HFFc6 (cell line): ENCODE data around the gene TCHP. TPM values are rescaled to one million over a fixed set of nuclear protein-coding genes. Genes with fewer than 3 reads are reported as not detected.

Experiments
- DNase-seq: peaks from one replicate; pipeline ENCODE4 v3.0.0-alpha.2; 2018
- H3K27ac Mint-ChIP-seq: 2 replicates; pipeline ENCODE4 v1.8.0; 2020; ENCODE audit warnings: mild to moderate bottlenecking, mixed read lengths
- H3K27me3 Mint-ChIP-seq: 2 replicates; pipeline ENCODE4 v1.8.0; 2021; ENCODE audit warnings: mild to moderate bottlenecking, moderate library complexity, mixed read lengths; ENCODE audit not compliant: insufficient read depth
- H3K36me3 Mint-ChIP-seq: 2 replicates; pipeline ENCODE4 v1.8.0; 2021; ENCODE audit warnings: low read depth, mixed read lengths
- H3K4me1 Mint-ChIP-seq: 2 replicates; pipeline ENCODE4 v1.8.0; 2020; ENCODE audit warnings: low read depth, mixed read lengths
- H3K4me3 Mint-ChIP-seq: 2 replicates; pipeline ENCODE4 v1.8.0; 2020; ENCODE audit warnings: mild to moderate bottlenecking, moderate library complexity, mixed read lengths
- H3K9me3 Mint-ChIP-seq: 2 replicates; pipeline ENCODE4 v1.8.0; 2020; ENCODE audit warnings: mild to moderate bottlenecking, mixed read lengths
- CTCF ChIP-seq: fragments of 200-600 bp; sonication (generic); IDR thresholded peaks from 2 replicates; pipeline ENCODE4 v1.5.0; 2021; ENCODE audit warnings: antibody characterized with exemption, mild to moderate bottlenecking
- total RNA-seq, 6 experiments: library from RNA; stranded (reverse); fragmentation: NEBNext Ultra II Directional; extraction: Animal tissue kit (Norgen Biotek cat#: 25700); gene quantifications; 2 replicates in 1 of 6; 3 replicates in 5 of 6; pipeline ENCODE4 v1.2.3, GENCODE V29; 2021

TCHP gene
- total RNA-seq, 6 experiments from 2014 or later: 15.0 to 21.0 (median 18.2) TPM

GRCh38 chr12:109937371-109937770, 37.3 kb downstream of the TCHP start:
- Mint-ChIP-seq H3K4me3 (no peak overlapping the region), H3K36me3 (peaks cover 55% of the 10 kb centered on the region), H3K4me1 (no peaks in the 10 kb centered on the region), H3K9me3 (no peaks in the 10 kb centered on the region), H3K27me3 (peaks cover 4% of the 10 kb centered on the region), H3K27ac (no peak overlapping the region)
- no peak for TF ChIP-seq CTCF
- DNase-seq: no peak

- TF ChIP-seq CTCF: no peak
- Mint-ChIP-seq H3K4me3 (no peak overlapping the region), H3K9me3 (no peaks in the 10 kb centered on the region), H3K27ac (no peak overlapping the region), H3K4me1 (no peaks in the 10 kb centered on the region), H3K36me3 (peaks cover 52% of the 10 kb centered on the region), H3K27me3 (peaks cover 2% of the 10 kb centered on the region; the same call in 1 of the 2 replicates)
- no peak for DNase-seq
Measured at GRCh38 chr12:109938947-109939346, 38.9 kb downstream of the TCHP start.

GRCh38 chr12:109939504-109939903, 39.4 kb downstream of the TCHP start:
- Mint-ChIP-seq H3K4me3 (no peak overlapping the region), H3K27ac (no peak overlapping the region), H3K4me1 (peaks cover 5% of the 10 kb centered on the region), H3K9me3 (no peaks in the 10 kb centered on the region), H3K27me3 (peaks cover 2% of the 10 kb centered on the region; the same call in 1 of the 2 replicates), H3K36me3 (peaks cover 52% of the 10 kb centered on the region)
- TF ChIP-seq CTCF: no peak
- no peak for DNase-seq

GRCh38 chr12:109940339-109940923, 40.4 kb downstream of the TCHP start:
- no peak for TF ChIP-seq CTCF
- Mint-ChIP-seq H3K27me3 (peaks cover 2% of the 10 kb centered on the region; the same call in 1 of the 2 replicates), H3K4me3 (no peak overlapping the region), H3K9me3 (no peaks in the 10 kb centered on the region), H3K36me3 (peaks cover 48% of the 10 kb centered on the region), H3K4me1 (peaks cover 14% of the 10 kb centered on the region), H3K27ac (no peak overlapping the region)
- no peak for DNase-seq

GRCh38 chr12:109943811-109944210, 43.7 kb downstream of the TCHP start:
- no peak overlapping the region for H3K4me3 Mint-ChIP-seq
- H3K36me3 Mint-ChIP-seq: peaks cover 47% of the 10 kb centered on the region
- H3K9me3 Mint-ChIP-seq: no peaks in the 10 kb centered on the region
- H3K27ac Mint-ChIP-seq: no peak overlapping the region
- no peak for DNase-seq
- TF ChIP-seq CTCF: no peak
- no peaks in the 10 kb centered on the region for H3K27me3 Mint-ChIP-seq
- peaks cover 44% of the 10 kb centered on the region for H3K4me1 Mint-ChIP-seq
